GM12878 (cell line): ENCODE data around the gene LPIN1. TPM values are rescaled to one million over a fixed set of nuclear protein-coding genes. Genes with fewer than 3 reads are reported as not detected.

Experiments used
- ATAC-seq: fragments of 200-7000 bp; cut with Tn5 transposase; 3 replicates; pipeline ENCODE4 v1.9.1; 2020; ENCODE audit warnings: mild to moderate bottlenecking, moderate library complexity
- BruUV-seq: library from RNA; stranded (reverse); fragments of 400-500 nt; replicated peaks from 2 replicates; lab custom pipeline; 2021; lab: Mats Ljungman, UMichigan
- CTCF ChIA-PET: fragments of 300-600 bp; sonication (Branson Sonifier 250); formaldehyde crosslinking; extraction: SDS; loops from one replicate; lab custom pipeline; 2021; ENCODE audit warnings: inconsistent platforms; lab: Yijun Ruan, JAX
- POLR2A ChIA-PET: fragments of 350-600 bp; formaldehyde crosslinking; extraction: SDS; loops from one replicate; lab custom pipeline; 2021; ENCODE audit warnings: inconsistent platforms; lab: Charles Lee
- RAD21 ChIA-PET: fragments of 300-600 bp; sonication (Branson Sonifier 250); formaldehyde crosslinking; loops from one replicate; lab custom pipeline; 2023; ENCODE audit warnings: antibody characterized with exemption; ENCODE audit not compliant: unreplicated experiment; lab: Charles Lee
- SMC1A ChIA-PET: fragments of 300-600 bp; sonication (Branson Sonifier 250); formaldehyde crosslinking; loops from one replicate; lab custom pipeline; 2023; ENCODE audit not compliant: unreplicated experiment, uncharacterized antibody; lab: Charles Lee
- DNase-seq: peaks from one replicate; pipeline ENCODE4 v3.0.0-alpha.2; 2011; ENCODE audit warnings: low read depth, low spot score
- FAIRE-seq: peaks from 3 replicates; lab custom pipeline; 2011; peaks lifted over from hg19 to GRCh38; lab: Jason Lieb, UNC
- H2AFZ ChIP-seq: 2 replicates; pipeline ENCODE4 v1.6.0; 2011; ENCODE audit warnings: low read depth, low read length, control low read depth; ENCODE audit not compliant: control insufficient read depth
- H3K27ac ChIP-seq: 2 replicates; pipeline ENCODE4 v1.5.1; 2011; ENCODE audit warnings: control low read depth; ENCODE audit not compliant: control insufficient read depth, insufficient read depth
- H3K27me3 ChIP-seq, 2 experiments: replicated peaks in 1 of 2; 2 replicates each; pipeline versions ENCODE4 v1.6.0 to v1.6.1; 2011; ENCODE audit warnings: low read length in 1 of 2; ENCODE audit not compliant: control insufficient read depth in 2 of 2, insufficient read depth in 2 of 2
- H3K36me3 ChIP-seq, 2 experiments: 2 replicates each; pipeline ENCODE4 v1.5.1; 2011; ENCODE audit warnings: low read length in 1 of 2; ENCODE audit not compliant: control insufficient read depth in 2 of 2, insufficient read depth in 2 of 2
- H3K4me1 ChIP-seq: 2 replicates; pipeline ENCODE4 v1.6.1; 2011; ENCODE audit warnings: mild to moderate bottlenecking, low read length, moderate library complexity, mixed read lengths; ENCODE audit not compliant: control insufficient read depth, insufficient read depth
- H3K4me2 ChIP-seq: 2 replicates; pipeline ENCODE4 v1.6.0; 2011; ENCODE audit warnings: control low read depth; ENCODE audit not compliant: control insufficient read depth, insufficient read depth
- H3K4me3 ChIP-seq: fragments of 200-600 bp; sonication (generic); 2 replicates; pipeline ENCODE4 v1.5.1; 2016
- H3K79me2 ChIP-seq: 2 replicates; pipeline ENCODE4 v1.6.0; 2011; ENCODE audit warnings: low read length; ENCODE audit not compliant: control insufficient read depth, insufficient read depth
- H3K9ac ChIP-seq: 2 replicates; pipeline ENCODE4 v1.8.0; 2011; ENCODE audit warnings: low read length, control low read depth, mixed read lengths; ENCODE audit not compliant: control insufficient read depth, insufficient read depth
- H3K9me3 ChIP-seq: replicated peaks from 3 replicates; pipeline ENCODE4 v1.5.1; 2011; ENCODE audit warnings: mild to moderate bottlenecking, low read length; ENCODE audit not compliant: control insufficient read depth, insufficient read depth
- H4K20me1 ChIP-seq: 2 replicates; pipeline ENCODE4 v1.6.0; 2011; ENCODE audit not compliant: control insufficient read depth, insufficient read depth
- FOXK2 ChIP-seq: fragments of 450-650 bp; IDR thresholded peaks from 2 replicates; pipeline ENCODE4 v1.6.1; 2017; ENCODE audit warnings: mild to moderate bottlenecking, moderate library complexity
- IRF5 ChIP-seq: fragments of 450-650 bp; IDR thresholded peaks from 2 replicates; pipeline ENCODE4 v1.6.1; 2017; ENCODE audit warnings: borderline replicate concordance
- RELA ChIP-seq: fragments of 450-650 bp; IDR thresholded peaks from 2 replicates; pipeline ENCODE4 v1.8.0; 2014; ENCODE audit warnings: borderline replicate concordance; ENCODE audit not compliant: partially characterized antibody
- TARDBP ChIP-seq: IDR thresholded peaks from 2 replicates; pipeline ENCODE4 v1.6.1; 2016; ENCODE audit warnings: borderline replicate concordance
- ZNF687 ChIP-seq: fragments of 450-650 bp; IDR thresholded peaks from 2 replicates; pipeline ENCODE4 v1.6.1; 2017; ENCODE audit warnings: mild to moderate bottlenecking, moderate library complexity
- WGBS: methylation state at CpG from one replicate; pipeline ENCODE4 v1.1.6; 2016; ENCODE audit warnings: low lambda C conversion rate; ENCODE audit not compliant: insufficient replicate concordance, insufficient coverage; ENCODE audit errors: missing lambda C conversion rate; 5-methylcytosine and 5-hydroxymethylcytosine counted together
- in situ Hi-C: fragments of 300-500 bp; cut with MboI; formaldehyde crosslinking; loops from 9 replicates; pipeline ENCODE4 v1.14.3; 2018; ENCODE audit warnings: mixed read lengths
- intact Hi-C: fragments of 100-400 bp; cut with micrococcal nuclease; formaldehyde crosslinking; loops from one replicate; pipeline ENCODE4 v1.14.2; 2022; ENCODE audit not compliant: unreplicated experiment
- polyA plus RNA-seq, 11 experiments: library from polyadenylated mRNA; depleted of rRNA in 4 of 11; unstranded in 6 of 11; stranded (reverse) in 5 of 11; fragments of >200 nt; fragmentation: Nextera tagmentation in 4 of 11; fragmentation: Illumina TruSeq in 1 of 11; extraction: Ambion mirVana in 4 of 11; extraction: Trizol in 1 of 11; gene quantifications; 1 replicate in 1 of 11; 2 replicates in 10 of 11; pipeline versions ENCODE4 v1.2.1 to v1.2.3, GENCODE V29; 2011 to 2016; ENCODE audit warnings: inconsistent platforms in 2 of 11, missing spikeins in 2 of 11, low read depth in 1 of 11
- total RNA-seq, 4 experiments: library from RNA; depleted of rRNA in 3 of 4; stranded (reverse); fragments of >200 nt in 3 of 4; fragmentation: Illumina TruSeq in 1 of 4; extraction: Trizol in 1 of 4; gene quantifications; 2 replicates each; pipeline versions ENCODE4 v1.2.1 to v1.2.3, GENCODE V29; 2013 to 2021

The LPIN1 gene
- total and polyA plus RNA-seq, 10 of the 15 experiments (the other 5 are each of a cell fraction or from before 2014, with no cell fraction given), result 18.8 to 82.5 (median 50.3) TPM

GRCh38 chr2:11787991-11788390 is 41.6 kb downstream of the LPIN1 start:
- H3K4me1 ChIP-seq, result no peaks in the 10 kb centered on the region
- TF ChIP-seq IRF5 (no peak), TARDBP (no peak), ZNF687 (no peak), FOXK2 (no peak), RELA (no peak)
- TF ChIP-seq, all 136 proteins: peak for 0
- Histone ChIP-seq H3K4me3 (no peak overlapping the region), H4K20me1 (no peaks in the 10 kb centered on the region), H3K27me3 (no peaks in the 10 kb centered on the region), H3K27ac (no peak overlapping the region), H3K9ac (no peak overlapping the region), H3K79me2 (no peaks in the 10 kb centered on the region), H3K36me3 (peaks cover 34 to 54% of the 10 kb centered on the region in 2 experiments), H3K9me3 (peaks cover 1% of the 10 kb centered on the region; the same call in 1 of the 3 replicates), H2AFZ (no peak overlapping the region), H3K4me2 (no peak overlapping the region)
- SMC1A ChIA-PET, result interaction anchor here (0.7 to 1.9 kb wide), 5 partner anchors 9 to 1219 kb away, joined by 3 to 7 read pairs (median 3); no protein-coding TSS in a partner anchor
- FAIRE-seq (no peak), DNase-seq (no peak), ATAC-seq (no peak)
- WGBS, result 68% methylated on average over 9 of the region's 9 CpGs
- POLR2A ChIA-PET, result no interaction called here
- BruUV-seq, result no TSS peak
- CTCF ChIA-PET, result interaction anchor here (1.1 to 2.0 kb wide), 4 partner anchors 17 to 100 kb away, joined by 3 to 10 read pairs (median 3); no protein-coding TSS in a partner anchor
- intact Hi-C loops, result no loop called here
- in situ Hi-C loops, result no loop called here
- RAD21 ChIA-PET, result no interaction called here
